HL-60 (cell line): ENCODE measurements around the gene SLC10A6.

Experiments used
- DNase-seq, 2 experiments: peaks; one replicate each; pipeline ENCODE4 v3.0.0-alpha.2; 2010 to 2020; ENCODE audit warnings: low read depth in 1 of 2, low spot score in 1 of 2
- H3K27ac ChIP-seq: fragments of 250-450 bp; sonication (Bioruptor Pico); replicated peaks from 2 replicates; pipeline ENCODE4 v1.5.1; 2020; ENCODE audit warnings: mild to moderate bottlenecking, moderate library complexity
- H3K27me3 ChIP-seq: fragments of 250-450 bp; sonication (Bioruptor Pico); 2 replicates; pipeline ENCODE4 v1.5.1; 2021; ENCODE audit warnings: mild to moderate bottlenecking, moderate library complexity; ENCODE audit not compliant: insufficient read depth, poor library complexity, severe bottlenecking
- H3K4me3 ChIP-seq: replicated peaks from 2 replicates; pipeline ENCODE4 v1.5.1; 2011; ENCODE audit warnings: mild to moderate bottlenecking, control low read depth, low read length; ENCODE audit not compliant: insufficient read depth
- CTCF ChIP-seq: IDR thresholded peaks from one replicate; pipeline ENCODE4 v1.5.1; 2011; ENCODE audit warnings: low read length, control low read depth, inconsistent platforms; ENCODE audit not compliant: insufficient read depth
- GABPA ChIP-seq: IDR thresholded peaks from 2 replicates; pipeline ENCODE4 v1.6.1; 2012; ENCODE audit warnings: low read depth
- POLR2AphosphoS5 ChIP-seq: IDR thresholded peaks from 2 replicates; pipeline ENCODE4 v1.6.1; 2012; ENCODE audit warnings: low read depth
- REST ChIP-seq: IDR thresholded peaks from 2 replicates; pipeline ENCODE4 v1.6.1; 2012; ENCODE audit warnings: low read depth; ENCODE audit not compliant: insufficient replicate concordance
- SPI1 ChIP-seq: IDR thresholded peaks from 2 replicates; pipeline ENCODE4 v1.6.1; 2012; ENCODE audit warnings: low read depth, mild to moderate bottlenecking, borderline replicate concordance

The SLC10A6 gene

GRCh38 chr4:86894455-86894854 lies 45.3 kb upstream of the SLC10A6 start:
- Histone ChIP-seq H3K27me3 (no peaks in the 10 kb centered on the region), H3K4me3 (no peak overlapping the region), H3K27ac (no peak overlapping the region)
- DNase-seq, result no peak
- TF ChIP-seq GABPA (no peak), SPI1 (peak; percentile 9; the same call in 1 of the 2 replicates)

GRCh38 chr4:86893136-86893535 lies 44.0 kb upstream of the SLC10A6 start:
- H3K27ac ChIP-seq, result no peak overlapping the region
- no peak for TF ChIP-seq SPI1
- TF ChIP-seq CTCF, result no peak
- no peak for TF ChIP-seq POLR2AphosphoS5
- TF ChIP-seq REST, result no peak
- no peak for TF ChIP-seq GABPA

GRCh38 chr4:86892636-86892960 lies 43.4 kb upstream of the SLC10A6 start:
- peak overlapping the region; percentile 85 for H3K4me3 ChIP-seq
- no peak for TF ChIP-seq POLR2AphosphoS5
- TF ChIP-seq REST, result no peak
- TF ChIP-seq CTCF, result no peak
- no peak for TF ChIP-seq SPI1
- TF ChIP-seq GABPA, result no peak
- H3K27ac ChIP-seq, result no peak overlapping the region
- H3K27me3 ChIP-seq, result no peaks in the 10 kb centered on the region
- DNase-seq, result no peak

More at GRCh38 chr4:86893136-86893535, 44.0 kb upstream of the SLC10A6 start:
- Histone ChIP-seq H3K4me3 (no peak overlapping the region), H3K27me3 (no peaks in the 10 kb centered on the region)
- no peak for DNase-seq

- DNase-seq, result peak in 1 of 2 experiments; percentile 64
- Histone ChIP-seq H3K27me3 (no peaks in the 10 kb centered on the region), H3K4me3 (peak within 1 kb of the TSS; percentile 85), H3K27ac (no peak within 1 kb of the TSS)
- no peak for TF ChIP-seq CTCF
- no peak for TF ChIP-seq REST
- peak; percentile 51; the same call in 1 of the 2 replicates for TF ChIP-seq SPI1
These were observed 42.8 kb upstream of the SLC10A6 start, which contains the start of gene C4orf36 for GRCh38 chr4:86891762-86892635. Gene C4orf36, minus strand, starts transcription at chr4:86892422. Its CDS starts 902 bp downstream, at chr4:86891520.
